Measurements from ENCODE around the gene NEAT1. TPM values are rescaled to one million over a fixed set of nuclear protein-coding genes. Genes with fewer than 3 reads are reported as not detected.

Gene NEAT1
- total RNA-seq, 4 donors from 2014 or later, result 42.8 to 181 (median 96.0) TPM

- 83% methylated on average over 1 of the region's 13 CpGs for WGBS
- H3K36me3 ChIP-seq, result peaks cover 0 to 7% (median 2%) of the 10 kb centered on the region in 4 donors
- no peak overlapping the region for H3K27ac ChIP-seq (replicated peaks in 1 of 4)
- intact Hi-C loops (cut with DNase I), result loop anchor here (5.0 kb wide), 2 partner anchors 37 to 132 kb away; no protein-coding TSS in a partner anchor
- no peaks in the 10 kb centered on the region for H3K27me3 ChIP-seq
- no peak overlapping the region for H3K4me3 ChIP-seq
- H3K9me3 ChIP-seq, result no peaks in the 10 kb centered on the region
- DNase-seq (ENCODE audit: extremely low spot score), result no peak
- peaks cover 38 to 43% (median 42%) of the 10 kb centered on the region in 4 donors for H3K4me1 ChIP-seq
- no peak for TF ChIP-seq CTCF (IDR thresholded peaks at IDR 0.05)
- no peak for TF ChIP-seq POLR2A (IDR thresholded peaks at IDR 0.05; ENCODE audit: low read depth)
- no peak for TF ChIP-seq EP300 (IDR thresholded peaks at IDR 0.05)
- no peak for TF ChIP-seq POLR2AphosphoS5 (IDR thresholded peaks at IDR 0.05)
Observed at GRCh38 chr11:65379698-65380459, 42.7 kb upstream of the NEAT1 start.

GRCh38 chr11:65380460-65381119 is 42.0 kb upstream of the NEAT1 start:
- H3K27ac ChIP-seq (replicated peaks in 1 of 4), result peak overlapping the region; percentile 95 to 98 (median 96)

GRCh38 chr11:65381716-65382032 is 40.9 kb upstream of the NEAT1 start:
- H3K4me1 ChIP-seq, result peaks cover 53 to 58% (median 55%) of the 10 kb centered on the region in 4 donors

More at GRCh38 chr11:65380460-65381119, 42.0 kb upstream of the NEAT1 start:
- Histone ChIP-seq H3K27me3 (no peaks in the 10 kb centered on the region), H3K36me3 (peaks cover 0 to 7% (median 2%) of the 10 kb centered on the region in 4 donors), H3K4me3 (no peak overlapping the region), H3K9me3 (no peaks in the 10 kb centered on the region), H3K4me1 (peaks cover 45 to 50% (median 48%) of the 10 kb centered on the region in 4 donors)
- TF ChIP-seq POLR2AphosphoS5 (IDR thresholded peaks at IDR 0.05) (no peak), POLR2A (IDR thresholded peaks at IDR 0.05; ENCODE audit: low read depth) (no peak), EP300 (IDR thresholded peaks at IDR 0.05) (no peak), CTCF (IDR thresholded peaks at IDR 0.05) (no peak)
- DNase-seq (ENCODE audit: extremely low spot score), result no peak
- intact Hi-C loops (cut with DNase I), result loop anchor here (5.0 kb wide), 2 partner anchors 37 to 132 kb away; no protein-coding TSS in a partner anchor
- WGBS, result 89% methylated on average over 10 of the region's 16 CpGs

More at GRCh38 chr11:65381716-65382032, 40.9 kb upstream of the NEAT1 start:
- 0% methylated on average over 4 of the region's 6 CpGs for WGBS
- Histone ChIP-seq H3K27ac (replicated peaks in 1 of 4) (peak overlapping the region; percentile 95 to 98 (median 96)), H3K27me3 (no peaks in the 10 kb centered on the region), H3K36me3 (peaks cover 0 to 7% (median 2%) of the 10 kb centered on the region in 4 donors), H3K4me3 (peak overlapping the region; percentile 55 to 62 (median 56)), H3K9me3 (no peaks in the 10 kb centered on the region)
- intact Hi-C loops (cut with DNase I), result loop anchor here (5.0 kb wide), 2 partner anchors 36 to 131 kb away; no protein-coding TSS in a partner anchor
- no peak for TF ChIP-seq EP300 (IDR thresholded peaks at IDR 0.05)
- no peak for TF ChIP-seq POLR2AphosphoS5 (IDR thresholded peaks at IDR 0.05)
- TF ChIP-seq POLR2A (IDR thresholded peaks at IDR 0.05; ENCODE audit: low read depth), result no peak
- TF ChIP-seq CTCF (IDR thresholded peaks at IDR 0.05), result no peak
- DNase-seq (ENCODE audit: extremely low spot score), result no peak

Measured in esophagus muscularis mucosa (tissue), 4 donors.